Cerebellar cortex (tissue), 1 donor: Measurements from ENCODE around the gene NXNL2.

ENCODE experiments used
- DNase-seq: peaks from one replicate; pipeline ENCODE4 v3.0.0-alpha.2; 2015; ENCODE audit warnings: low spot score

NXNL2 gene

GRCh38 chr9:88531920-88532698 is 2.9 kb upstream of the NXNL2 start:
- peak; percentile 65 for DNase-seq

- peak; percentile 43 for DNase-seq
These were observed 975 bp upstream of the NXNL2 start for GRCh38 chr9:88533951-88534455.

DNA sequence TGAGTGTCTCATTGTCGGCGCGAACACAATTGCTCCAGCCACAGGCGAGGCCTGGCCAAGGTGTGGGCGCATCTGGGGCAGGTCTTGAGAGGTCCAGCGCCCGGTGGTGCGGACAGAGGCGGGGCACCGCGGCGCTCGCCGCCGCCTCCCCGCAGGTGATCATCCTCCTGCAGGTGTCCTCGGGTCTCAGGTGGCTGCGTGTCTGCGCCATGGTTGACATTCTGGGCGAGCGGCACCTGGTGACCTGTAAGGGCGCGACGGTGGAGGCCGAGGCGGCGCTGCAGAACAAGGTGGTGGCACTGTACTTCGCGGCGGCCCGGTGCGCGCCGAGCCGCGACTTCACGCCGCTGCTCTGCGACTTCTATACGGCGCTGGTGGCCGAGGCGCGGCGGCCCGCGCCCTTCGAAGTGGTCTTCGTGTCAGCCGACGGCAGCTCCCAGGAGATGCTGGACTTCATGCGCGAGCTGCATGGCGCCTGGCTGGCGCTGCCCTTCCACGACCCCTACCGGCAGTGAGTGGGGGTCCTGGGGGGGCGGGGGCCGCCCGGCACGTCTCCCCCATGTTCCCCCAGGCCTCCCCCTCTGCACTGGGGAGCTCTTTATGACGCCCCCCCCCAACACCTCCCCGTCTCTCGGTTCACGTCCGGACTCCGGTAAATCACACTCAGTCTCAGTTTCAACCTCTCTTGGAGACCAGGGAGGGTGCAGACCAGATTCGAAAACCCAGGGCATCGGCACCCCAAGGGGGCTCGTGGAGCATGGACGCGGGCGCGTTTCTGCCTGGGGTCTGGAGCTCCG is 446 bp downstream of the NXNL2 start:
- no peak for DNase-seq

- DNase-seq, result no peak
These were observed 996 bp downstream of the NXNL2 start for GRCh38 chr9:88536023-88536324.

- DNase-seq, result no peak
These were observed 2.2 kb downstream of the NXNL2 start for GRCh38 chr9:88536951-88537760.

- DNase-seq, result peak; percentile 63
These were observed 2.7 kb downstream of the NXNL2 start for GRCh38 chr9:88537761-88538091.

GRCh38 chr9:88538311-88539085 is 3.5 kb downstream of the NXNL2 start:
- DNase-seq, result no peak

GRCh38 chr9:88539246-88539645 is 4.3 kb downstream of the NXNL2 start:
- DNase-seq, result no peak

DNA sequence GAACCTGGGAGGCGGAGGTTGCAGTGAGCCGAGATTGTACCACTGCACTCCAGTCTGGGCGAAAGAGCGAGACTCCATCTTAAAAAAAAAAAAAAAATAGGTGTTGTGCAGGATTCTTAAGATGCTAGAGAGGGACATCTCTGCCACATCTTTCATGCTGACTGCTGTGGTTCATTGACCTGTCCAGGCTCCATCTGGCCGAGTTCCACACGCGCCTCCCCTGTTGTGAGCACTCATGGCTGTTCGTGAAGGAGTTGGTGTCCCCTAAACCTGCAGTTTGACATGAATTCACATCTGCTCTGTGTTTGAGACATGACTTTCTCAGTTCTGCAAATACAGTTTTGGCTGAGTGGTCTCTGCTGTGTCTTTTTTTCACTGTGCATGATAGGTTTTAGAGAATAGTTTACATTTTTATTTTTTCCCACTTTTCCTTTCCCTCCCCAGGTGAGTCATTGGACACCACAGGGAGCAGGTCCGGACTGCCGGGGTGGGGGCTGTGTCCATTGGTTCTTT is 5.3 kb downstream of the NXNL2 start:
- DNase-seq, result no peak

DNA sequence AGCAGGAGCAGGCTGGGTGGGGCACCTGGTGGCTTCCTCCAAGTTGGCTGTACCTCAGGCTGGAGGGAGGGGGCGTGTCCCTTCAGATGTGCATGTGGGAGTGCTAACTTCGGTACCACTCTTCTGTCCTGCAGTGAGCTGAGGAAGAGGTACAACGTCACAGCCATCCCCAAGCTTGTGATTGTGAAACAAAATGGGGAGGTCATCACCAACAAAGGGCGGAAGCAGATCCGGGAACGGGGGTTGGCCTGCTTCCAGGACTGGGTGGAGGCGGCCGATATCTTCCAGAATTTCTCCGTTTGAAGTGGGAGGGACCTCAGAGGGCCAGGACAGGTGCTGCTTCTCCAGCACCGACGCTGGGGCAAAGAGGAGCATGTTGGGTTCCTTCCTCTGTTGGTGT is 9.3 kb downstream of the NXNL2 start:
- DNase-seq, result no peak

GRCh38 chr9:88551546-88552137 is 16.7 kb downstream of the NXNL2 start:
- no peak for DNase-seq

DNA sequence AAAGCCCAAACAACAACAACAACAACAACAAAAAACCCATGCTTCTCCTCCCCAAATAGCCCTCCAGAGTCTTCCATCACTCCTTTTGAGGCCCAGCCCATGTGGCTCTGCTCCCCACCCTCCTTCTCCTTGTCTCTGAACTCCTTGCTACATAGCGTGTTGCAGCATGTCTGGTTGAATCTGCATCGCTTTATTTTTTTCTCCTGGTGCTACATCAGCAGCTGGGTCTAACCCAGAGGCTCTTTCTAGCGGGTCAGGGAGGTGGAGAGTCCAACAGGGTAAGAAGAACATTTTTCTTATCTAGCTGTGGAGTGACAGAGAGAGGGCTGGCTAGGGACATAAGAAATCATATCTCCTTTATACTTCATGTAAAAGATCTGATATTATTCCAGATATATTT is 18.4 kb downstream of the NXNL2 start:
- no peak for DNase-seq

DNA sequence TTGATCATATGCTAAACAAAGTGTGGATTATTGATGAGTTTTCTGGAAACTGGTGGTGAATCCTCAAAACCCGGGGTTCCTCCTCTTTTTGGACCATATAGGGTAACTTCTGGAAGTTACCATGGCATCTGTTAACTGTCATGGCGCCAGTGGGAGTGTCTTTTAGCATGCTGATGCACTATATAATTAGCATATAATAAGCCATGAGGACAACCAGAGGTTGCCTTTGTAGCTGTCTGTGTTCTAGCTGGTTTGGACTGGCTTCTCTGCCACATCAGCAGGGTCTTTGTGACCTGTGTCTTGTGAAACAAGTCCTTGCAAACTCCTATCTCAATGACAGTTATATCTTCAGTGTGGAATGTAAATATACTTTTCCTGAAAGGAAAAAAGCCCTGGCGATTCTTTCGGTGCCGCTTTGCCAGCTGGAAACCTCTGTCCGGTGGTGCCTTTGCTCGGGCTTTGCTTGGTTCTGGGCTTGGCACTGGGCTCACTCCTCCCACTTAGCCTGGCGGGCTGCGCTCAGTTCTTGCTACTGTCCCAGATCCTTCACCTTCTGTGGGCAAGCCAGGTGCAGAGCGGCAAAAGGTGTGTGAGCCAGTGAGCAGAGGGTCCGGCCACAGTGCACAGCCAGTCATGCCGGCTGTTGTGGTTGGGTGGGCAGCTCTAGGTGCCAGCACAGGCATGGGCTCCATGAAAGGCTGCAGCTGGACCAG is 20.4 kb downstream of the NXNL2 start:
- no peak for DNase-seq

- no peak for DNase-seq
These were observed 24.7 kb downstream of the NXNL2 start for GRCh38 chr9:88559661-88560060.

DNA sequence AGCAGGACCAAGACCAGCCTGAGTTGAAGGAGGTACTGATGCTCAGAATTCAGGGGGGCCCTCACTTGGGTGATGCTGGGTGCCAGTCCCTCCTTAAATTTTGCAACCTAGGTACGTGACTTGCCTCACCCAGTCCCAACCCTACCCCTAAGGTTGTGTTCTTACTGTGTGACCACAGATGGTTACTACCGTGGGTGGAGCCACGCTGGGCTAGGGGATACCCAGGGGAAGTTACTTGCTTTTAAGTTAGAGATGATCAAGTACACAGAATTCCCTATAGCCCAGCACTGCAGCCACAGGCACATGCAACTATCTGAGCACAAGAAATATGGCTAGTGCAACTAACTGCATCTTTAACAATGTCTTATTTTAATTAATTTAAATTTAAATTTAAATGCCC is 32.9 kb downstream of the NXNL2 start:
- DNase-seq, result no peak

- no peak for DNase-seq
These were observed 36.4 kb downstream of the NXNL2 start for GRCh38 chr9:88571419-88571818.

- no peak for DNase-seq
These were observed 37.7 kb downstream of the NXNL2 start for GRCh38 chr9:88572684-88573083.

DNA sequence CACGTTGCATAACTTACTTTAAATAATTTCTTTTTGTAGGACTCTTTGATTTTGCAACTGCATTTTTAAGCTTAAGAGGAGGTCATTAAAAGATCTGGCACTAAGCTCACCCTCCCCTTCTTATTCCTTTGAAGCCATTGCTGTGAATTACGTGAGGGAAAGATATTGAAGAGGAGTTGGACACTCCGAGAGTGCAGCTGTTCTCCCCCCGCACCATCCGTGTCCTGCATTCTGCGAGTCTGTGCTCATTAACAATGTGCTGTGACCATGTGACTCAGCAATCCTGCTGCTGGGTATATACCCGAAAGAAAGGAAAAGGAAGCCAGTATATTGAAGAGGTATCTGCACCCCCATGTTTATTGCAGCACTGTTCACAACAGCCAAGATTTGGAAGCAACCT is 40.0 kb downstream of the NXNL2 start:
- DNase-seq, result no peak

- DNase-seq, result no peak
These were observed 42.5 kb downstream of the NXNL2 start for GRCh38 chr9:88577256-88578120.
